Fibroblast of lung (primary cell): Measurements from ENCODE around the gene HSPD1. TPM values are rescaled to one million over a fixed set of nuclear protein-coding genes. Genes with fewer than 3 reads are reported as not detected.

Experiments used
- DNase-seq, 2 donors: peaks; one replicate each; pipeline versions ENCODE4 v3.0.0 to v3.0.0-alpha.2; 2010; ENCODE audit warnings: low read depth in 2 of 2
- H2AFZ ChIP-seq: 2 replicates; pipeline ENCODE4 v1.5.1; 2012; ENCODE audit warnings: low read length, control low read depth, inconsistent platforms
- H3K27ac ChIP-seq: 2 replicates; pipeline ENCODE4 v1.5.1; 2011; ENCODE audit warnings: low read length, control low read depth; ENCODE audit not compliant: insufficient read depth
- H3K27me3 ChIP-seq: 2 replicates; pipeline ENCODE4 v1.5.1; 2011; ENCODE audit warnings: mild to moderate bottlenecking, low read length; ENCODE audit not compliant: control insufficient read depth, insufficient read depth
- H3K36me3 ChIP-seq: 2 replicates; pipeline ENCODE4 v1.5.1; 2011; ENCODE audit warnings: low read length; ENCODE audit not compliant: control insufficient read depth, insufficient read depth
- H3K4me1 ChIP-seq: 2 replicates; pipeline ENCODE4 v1.5.1; 2011; ENCODE audit warnings: low read length; ENCODE audit not compliant: control insufficient read depth, insufficient read depth; ENCODE audit errors: extremely low read depth
- H3K4me2 ChIP-seq: 2 replicates; pipeline ENCODE4 v1.5.1; 2011; ENCODE audit warnings: low read length, control low read depth; ENCODE audit not compliant: insufficient read depth; ENCODE audit errors: extremely low read depth
- H3K4me3 ChIP-seq, 4 experiments: fragments of 200-600 bp in 1 of 4; sonication (generic) in 1 of 4; replicated peaks in 1 of 4; 2 replicates each; pipeline ENCODE4 v1.5.1; 2011 to 2016; ENCODE audit warnings: low read length in 4 of 4, low read depth in 3 of 4, mild to moderate bottlenecking in 3 of 4, control low read depth in 2 of 4, inconsistent platforms in 1 of 4, mixed read lengths in 1 of 4; ENCODE audit not compliant: insufficient read depth in 1 of 4; ENCODE audit errors: control extremely low read depth in 1 of 4
- H3K79me2 ChIP-seq: 2 replicates; pipeline ENCODE4 v1.5.1; 2012; ENCODE audit warnings: mild to moderate bottlenecking, low read length, inconsistent platforms; ENCODE audit not compliant: control insufficient read depth, insufficient read depth
- H3K9ac ChIP-seq: 2 replicates; pipeline ENCODE4 v1.5.1; 2011; ENCODE audit warnings: mild to moderate bottlenecking, low read length, control low read depth; ENCODE audit not compliant: insufficient read depth
- H3K9me3 ChIP-seq: 2 replicates; pipeline ENCODE4 v1.5.1; 2012; ENCODE audit warnings: low read depth, low read length; ENCODE audit not compliant: control insufficient read depth, insufficient read depth
- H4K20me1 ChIP-seq: 2 replicates; pipeline ENCODE4 v1.5.1; 2011; ENCODE audit warnings: low read length; ENCODE audit not compliant: control insufficient read depth, insufficient read depth; ENCODE audit errors: extremely low read depth
- CTCF ChIP-seq, 2 donors: IDR thresholded peaks in 1 of 2; conservative IDR thresholded peaks in 1 of 2; 1 replicate in 1 of 2; 2 replicates in 1 of 2; pipeline ENCODE4 v1.5.1; 2011 to 2012; ENCODE audit warnings: low read length in 2 of 2, control low read depth in 1 of 2, inconsistent platforms in 1 of 2, low read depth in 1 of 2, mild to moderate bottlenecking in 1 of 2
- EZH2 ChIP-seq: IDR thresholded peaks from 2 replicates; pipeline ENCODE4 v1.5.1; 2012; ENCODE audit warnings: low read length, control low read depth, mild to moderate bottlenecking; ENCODE audit errors: missing control alignments
- polyA plus RNA-seq, 2 donors: library from polyadenylated mRNA; depleted of rRNA in 1 of 2; stranded (reverse) in 1 of 2; unstranded in 1 of 2; fragments of >200 nt; gene quantifications; 2 replicates each; pipeline ENCODE4 v1.2.1, GENCODE V29; 2011 to 2012; ENCODE audit warnings: missing spikeins in 1 of 2
- total RNA-seq: library from RNA; depleted of rRNA; stranded (reverse); fragments of >200 nt; gene quantifications from 2 replicates; pipeline ENCODE4 v1.2.1, GENCODE V29; 2014

Gene HSPD1
- total and polyA plus RNA-seq, 2 donors (not counting 1 experiment from before 2014, with no cell fraction given) = 175 to 198 TPM

DNA sequence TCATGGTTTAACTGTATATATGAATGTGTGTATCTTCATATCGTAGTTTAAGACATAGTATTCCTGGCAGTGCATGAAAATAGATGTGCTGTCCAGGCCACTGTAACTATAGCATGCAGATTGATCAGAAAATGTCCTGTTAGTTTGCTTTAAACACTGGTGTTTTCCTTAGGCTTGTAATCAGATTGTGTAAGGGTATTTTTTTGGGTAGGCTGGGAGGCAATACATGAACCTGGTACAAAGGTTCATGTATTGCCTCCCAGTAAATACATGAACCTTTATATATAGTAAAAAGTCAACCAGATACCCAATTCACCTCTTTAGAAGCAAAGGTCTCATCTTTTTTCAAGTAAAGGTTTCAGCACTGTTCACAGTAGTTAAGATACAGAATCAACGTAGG lies 44.7 kb downstream of the HSPD1 start:
- Histone ChIP-seq H3K27ac (peak overlapping the region; percentile 99), H3K4me3 (peak overlapping the region; percentile 75 to 97 (median 90)), H3K79me2 (peaks cover 56% of the 10 kb centered on the region), H3K36me3 (no peaks in the 10 kb centered on the region), H3K9ac (no peak overlapping the region), H2AFZ (no peak overlapping the region), H3K27me3 (no peaks in the 10 kb centered on the region), H4K20me1 (no peaks in the 10 kb centered on the region), H3K4me2 (peak overlapping the region; percentile 74), H3K4me1 (peaks cover 3% of the 10 kb centered on the region), H3K9me3 (no peaks in the 10 kb centered on the region)
- no peak for TF ChIP-seq CTCF (conservative IDR thresholded peaks at IDR 0.05 in 1 of 2, IDR thresholded peaks at IDR 0.05 in 1 of 2; ENCODE audit: low read depth in 1 of 2, low read length in 2 of 2)
- no peak for TF ChIP-seq EZH2
- DNase-seq = no peak

DNA sequence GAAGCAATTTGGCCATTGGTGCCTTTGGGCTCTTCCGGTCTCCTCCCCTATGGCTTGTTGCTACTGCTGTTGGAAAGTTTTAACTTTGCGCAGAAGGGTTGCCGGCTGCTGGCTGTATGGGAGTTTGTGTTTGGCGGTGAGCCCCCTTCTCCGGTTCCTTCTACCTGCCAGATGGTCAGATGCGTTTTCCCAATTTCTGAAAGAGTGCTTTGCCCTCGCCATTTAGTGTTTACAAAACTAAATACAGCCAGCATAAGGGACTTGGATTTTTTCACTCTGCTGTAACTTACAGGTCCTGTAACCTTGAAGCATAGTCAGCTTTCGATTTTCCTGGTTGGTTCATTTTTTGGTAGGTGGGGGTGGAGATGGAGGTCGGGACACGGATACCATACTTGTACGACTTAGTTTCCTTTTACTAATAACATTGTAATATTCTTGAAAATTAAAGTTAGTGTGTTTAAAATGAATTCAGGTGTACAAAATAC lies 45.7 kb downstream of the HSPD1 start:
- Histone ChIP-seq H3K4me3 (peak overlapping the region; percentile 75 to 97 (median 90)), H3K4me1 (peaks cover 3% of the 10 kb centered on the region), H3K27ac (peak overlapping the region; percentile 99), H3K79me2 (peaks cover 46% of the 10 kb centered on the region), H2AFZ (no peak overlapping the region), H3K9ac (peak overlapping the region; percentile 100), H3K9me3 (no peaks in the 10 kb centered on the region), H3K4me2 (peak overlapping the region; percentile 74), H4K20me1 (no peaks in the 10 kb centered on the region), H3K27me3 (no peaks in the 10 kb centered on the region), H3K36me3 (no peaks in the 10 kb centered on the region)
- DNase-seq = peak; percentile 94
- TF ChIP-seq EZH2 = no peak
- TF ChIP-seq CTCF (conservative IDR thresholded peaks at IDR 0.05 in 1 of 2, IDR thresholded peaks at IDR 0.05 in 1 of 2; ENCODE audit: low read depth in 1 of 2, low read length in 2 of 2) = no peak

DNA sequence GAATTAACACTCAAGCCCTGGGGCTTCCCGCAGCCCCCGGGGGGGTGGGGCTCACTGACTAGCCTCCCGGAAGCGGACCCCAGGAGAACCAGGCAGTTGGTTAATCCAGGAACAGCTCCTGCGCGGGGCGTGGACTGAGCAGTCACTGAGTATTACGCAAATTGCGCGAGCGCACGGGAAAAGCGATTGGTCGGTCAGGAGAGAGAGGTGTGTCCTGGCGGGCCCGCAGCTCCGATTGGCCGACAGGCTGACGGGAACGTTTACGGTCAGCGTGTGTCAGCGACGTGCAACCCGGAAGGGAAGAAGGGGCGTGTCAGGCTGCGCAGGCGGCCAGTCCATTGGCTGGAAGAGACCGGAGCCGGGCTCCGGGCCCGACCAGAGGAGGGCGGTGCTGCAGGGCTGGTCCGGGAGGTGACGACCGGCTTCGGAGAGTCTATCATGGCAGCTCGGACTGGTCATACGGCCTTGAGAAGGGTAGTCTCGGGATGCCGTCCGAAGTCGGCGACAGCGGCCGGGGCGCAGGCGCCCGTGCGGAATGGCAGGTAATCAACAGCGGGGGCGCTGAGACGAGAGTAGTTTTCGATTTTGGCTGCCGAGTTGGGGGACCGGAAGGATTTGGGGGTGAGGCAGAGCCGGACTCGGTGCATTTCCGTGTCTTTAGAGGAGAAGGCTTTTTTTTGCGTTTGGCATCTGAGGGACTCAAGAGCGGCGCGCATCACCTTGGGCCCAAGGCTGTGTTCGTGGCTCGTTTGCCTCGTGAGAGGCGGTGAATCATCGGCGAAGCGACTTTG lies 46.3 kb downstream of the HSPD1 start, which contains the start of gene COQ10B:
Gene COQ10B, plus strand, starts transcription at position 430 of the 791 bp plus-strand sequence. Its CDS starts 9 bp downstream, at position 439.
- peak within 1 kb of the TSS; percentile 85 for H2AFZ ChIP-seq
- peak within 1 kb of the TSS; percentile 75 to 97 (median 90) for H3K4me3 ChIP-seq
- peak; percentile 18 to 29 for TF ChIP-seq CTCF (conservative IDR thresholded peaks at IDR 0.05 in 1 of 2, IDR thresholded peaks at IDR 0.05 in 1 of 2; ENCODE audit: low read depth in 1 of 2, low read length in 2 of 2)
- no peak for TF ChIP-seq EZH2

More for the DNA sequence above, 46.3 kb downstream of the HSPD1 start, which contains the start of gene COQ10B:
- no peaks in the 10 kb centered on the region for H4K20me1 ChIP-seq
- H3K79me2 ChIP-seq = peaks cover 43% of the 10 kb centered on the region
- DNase-seq = peak; percentile 100
- peak within 1 kb of the TSS; percentile 98 for H3K4me2 ChIP-seq
- peaks cover 3% of the 10 kb centered on the region for H3K4me1 ChIP-seq
- H3K27me3 ChIP-seq = no peaks in the 10 kb centered on the region
- H3K27ac ChIP-seq = peak within 1 kb of the TSS; percentile 99
- H3K9me3 ChIP-seq = no peaks in the 10 kb centered on the region
- H3K9ac ChIP-seq = peak within 1 kb of the TSS; percentile 100
- H3K36me3 ChIP-seq = no peaks in the 10 kb centered on the region
